Gastrocnemius medialis (tissue), 4 donors: Measurements from ENCODE around the gene TEX36.

Source experiments
- CTCF ChIP-seq, 5 experiments: fragments of 450-650 bp in 3 of 5; fragments of 200-600 bp in 2 of 5; sonication (generic) in 2 of 5; IDR thresholded peaks in 4 of 5; conservative IDR thresholded peaks in 1 of 5; 1 replicate in 4 of 5; 2 replicates in 1 of 5; pipeline ENCODE4 v1.5.1; 2016 to 2019; ENCODE audit warnings: antibody characterized with exemption in 5 of 5, mild to moderate bottlenecking in 3 of 5, moderate library complexity in 3 of 5
- POLR2A ChIP-seq, 2 donors: fragments of 450-650 bp; IDR thresholded peaks; one replicate each; pipeline ENCODE4 v1.6.1; 2017; ENCODE audit warnings: antibody characterized with exemption in 2 of 2, mild to moderate bottlenecking in 2 of 2, moderate library complexity in 2 of 2

- no peak for TF ChIP-seq POLR2A (IDR thresholded peaks at IDR 0.05)
- no peak for TF ChIP-seq CTCF (IDR thresholded peaks at IDR 0.05 in 4 of 5, conservative IDR thresholded peaks at IDR 0.05 in 1 of 5)
Observed at GRCh38 chr10:125720002-125720382, 37.0 kb upstream of the TEX36 start.
